ENCODE measurements around the gene MS4A1.
"Not testable (repeated sequence)": the region's sequence is repeated elsewhere in the genome, so short reads cannot be mapped to it uniquely, and the experiment has no call there.

MS4A1 gene

DNA sequence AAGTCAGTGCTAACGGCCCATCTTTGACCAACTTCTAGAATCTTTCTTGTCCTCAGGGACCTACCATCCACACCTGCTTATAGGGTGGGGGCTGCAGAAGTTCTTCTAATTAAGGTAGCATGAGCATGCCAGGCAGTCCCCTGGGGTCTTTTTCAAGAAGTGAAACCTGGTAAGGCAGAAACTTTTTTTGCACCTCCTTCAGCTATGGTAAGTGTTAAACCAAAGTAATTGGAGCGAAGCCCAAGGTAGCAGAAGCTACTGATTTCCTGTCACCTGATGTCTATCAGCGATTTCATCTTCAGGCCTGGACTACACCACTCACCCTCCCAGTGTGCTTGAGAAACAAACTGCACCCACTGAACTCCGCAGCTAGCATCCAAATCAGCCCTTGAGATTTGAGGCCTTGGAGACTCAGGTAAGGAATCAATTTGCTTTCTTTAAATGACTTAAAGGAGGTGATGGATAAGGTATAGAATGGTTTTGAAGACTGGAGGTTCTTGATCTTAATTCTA, at the start of gene MS4A1:
Gene MS4A1, plus strand, starts transcription at position 317 of the 512 bp plus-strand sequence. CDS start 6,528 bp downstream, outside the sequence.
- no peak for DNase-seq

DNA sequence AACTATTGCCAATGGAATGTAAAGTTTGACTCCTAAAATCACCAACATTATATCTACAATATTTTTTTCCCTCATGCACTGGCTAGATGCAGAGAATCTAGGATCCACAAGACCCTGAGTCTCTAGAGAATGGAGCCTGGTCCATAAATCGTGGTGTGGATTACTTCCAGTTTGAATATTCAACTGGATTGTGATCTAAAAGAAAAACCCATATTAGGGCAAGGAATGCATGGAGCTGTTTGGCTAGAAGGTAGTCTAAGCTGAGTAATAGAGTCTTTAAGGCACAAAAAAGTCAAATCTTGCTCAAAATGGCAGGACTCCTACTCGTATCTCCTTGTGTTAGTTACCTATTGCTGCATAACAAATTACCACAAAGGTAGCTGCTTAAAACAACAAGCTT, 35.6 kb upstream of the MS4A1 start:
- DNase-seq = no peak

DNA sequence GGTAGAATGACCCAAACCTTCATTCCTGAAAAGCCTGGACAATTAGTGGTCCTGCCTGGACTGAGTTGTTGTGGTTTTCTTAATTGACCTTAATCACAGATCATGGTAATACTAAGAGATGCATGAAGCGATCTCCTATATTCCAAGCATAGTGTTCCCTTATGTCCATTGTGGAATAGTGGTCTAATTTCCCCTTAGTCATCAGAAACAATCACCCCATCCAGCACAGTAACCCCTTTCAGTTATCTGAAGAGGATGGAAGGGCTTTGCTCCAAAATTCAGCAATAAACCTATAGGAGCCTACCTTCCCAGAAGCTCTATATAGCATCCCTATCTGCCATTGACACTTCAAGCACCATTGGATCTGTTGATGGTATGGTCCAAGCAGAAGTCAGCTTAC, 33.0 kb upstream of the MS4A1 start:
- DNase-seq = no peak

DNA sequence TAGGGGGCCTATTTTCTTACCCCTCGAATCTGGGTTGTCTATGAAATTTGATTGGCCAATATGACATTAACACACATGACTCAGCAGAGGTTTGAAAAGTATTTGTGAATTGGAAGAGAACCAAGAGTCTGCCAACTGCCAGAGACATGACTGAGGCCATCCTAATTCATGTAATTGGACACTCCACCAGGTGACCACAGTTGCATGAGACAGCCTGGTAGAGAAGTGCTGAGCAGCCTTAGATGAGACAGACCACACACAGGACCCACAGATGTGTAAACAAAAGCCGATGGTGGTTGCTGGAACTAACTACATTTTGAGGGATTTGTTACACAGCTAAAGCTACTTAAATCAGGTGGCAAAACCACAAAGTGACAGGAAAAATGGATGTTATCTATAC, 27.1 kb upstream of the MS4A1 start:
- no peak for DNase-seq

DNA sequence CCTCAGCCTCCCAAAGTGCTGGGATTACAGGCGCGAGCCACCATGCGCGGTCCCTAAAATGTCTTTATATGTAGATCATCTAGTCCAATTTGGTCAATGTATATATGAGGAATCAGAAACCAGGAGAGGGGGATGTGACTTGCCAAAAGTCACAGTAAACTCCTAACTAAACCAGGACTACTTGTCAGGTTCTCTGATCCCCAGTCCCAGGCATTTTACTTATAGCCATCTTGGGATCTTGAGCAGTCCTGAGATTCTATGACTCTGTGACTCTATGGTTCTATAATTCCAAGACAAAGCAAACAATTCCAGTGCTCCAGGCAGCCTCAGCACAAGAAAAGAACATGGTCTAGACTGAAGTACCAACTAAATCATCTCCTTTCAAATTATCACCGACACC, 26.4 kb upstream of the MS4A1 start, which contains the start of gene MS4A5:
Gene MS4A5, plus strand, starts transcription at position 301 of the 400 bp plus-strand sequence. CDS start 103 bp downstream, outside the sequence.
- no peak for DNase-seq

DNA sequence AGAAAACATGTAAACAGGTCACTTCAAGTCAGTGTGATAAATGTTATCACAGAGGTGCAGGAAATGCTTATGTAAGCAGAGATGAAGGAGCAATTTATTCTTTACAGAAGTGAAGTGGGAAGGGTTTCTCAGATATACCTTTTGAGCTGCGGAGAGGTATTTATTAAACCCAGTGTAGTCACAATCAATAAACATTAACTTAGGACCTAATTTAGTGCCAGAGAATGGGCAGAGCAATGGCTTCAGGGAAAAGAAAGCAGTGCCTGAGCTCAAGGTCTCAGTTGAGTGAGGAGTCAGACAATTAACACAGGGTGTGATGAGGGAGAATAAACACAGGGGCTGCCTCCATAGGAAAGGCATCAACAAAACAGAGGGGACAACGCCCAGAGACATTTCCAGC, 24.4 kb upstream of the MS4A1 start:
- no peak for DNase-seq

DNA sequence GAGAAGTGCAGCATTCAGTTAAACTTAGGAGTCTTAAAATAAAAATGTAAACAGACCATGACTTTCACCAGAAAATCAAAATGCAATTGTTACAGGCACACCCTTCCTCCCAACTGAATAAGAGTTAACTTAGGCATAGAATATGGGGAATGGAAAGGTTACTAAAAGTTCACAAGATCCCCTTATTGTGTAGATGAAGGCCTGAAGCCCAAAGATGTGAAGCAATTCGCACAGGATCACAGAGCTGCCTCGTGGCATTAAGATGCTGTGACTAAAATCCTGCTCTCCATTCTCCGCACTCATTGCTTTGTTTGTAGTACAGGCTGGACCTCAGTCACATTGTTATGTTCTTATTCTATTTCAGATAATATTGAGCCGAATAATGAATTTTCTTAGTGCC, 22.2 kb upstream of the MS4A1 start:
- no peak for DNase-seq

DNA sequence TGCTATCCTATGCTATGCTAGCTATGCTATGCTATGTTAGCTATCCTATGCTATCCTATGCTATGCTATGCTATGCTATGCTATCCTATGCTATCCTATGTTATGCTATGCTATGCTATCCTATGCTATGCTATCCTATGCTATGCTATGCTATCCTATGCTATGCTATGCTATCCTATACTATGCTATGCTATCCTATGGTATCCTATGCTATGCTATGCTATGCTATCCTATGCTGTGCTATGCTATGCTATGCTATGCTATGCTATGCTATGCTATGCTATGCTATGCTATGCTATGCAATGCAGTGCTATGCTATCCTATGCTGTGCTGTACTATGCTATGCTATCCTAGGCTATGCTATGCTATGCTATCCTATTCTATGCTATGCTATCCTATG, 8.6 kb upstream of the MS4A1 start:
- no peak for DNase-seq

DNA sequence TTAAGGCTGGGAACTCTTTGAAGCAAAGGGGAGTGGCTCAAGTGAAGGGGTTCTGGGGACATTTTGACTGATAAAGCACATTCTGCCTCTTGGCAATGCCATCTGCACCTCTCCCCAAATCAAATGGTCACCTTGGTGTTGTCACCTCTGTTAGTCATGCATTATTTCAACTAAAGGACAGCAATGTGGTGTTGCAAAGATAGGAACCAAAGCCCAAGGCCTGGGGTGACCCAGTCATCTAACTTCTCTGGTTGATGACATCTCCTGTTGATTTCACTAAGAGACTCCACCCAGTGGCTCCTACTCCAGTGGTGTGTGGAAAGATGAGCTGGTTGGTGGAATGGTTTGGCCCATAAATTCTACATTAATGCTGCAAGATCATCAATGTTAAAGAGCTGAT, 7.8 kb upstream of the MS4A1 start:
- DNase-seq = no peak

DNA sequence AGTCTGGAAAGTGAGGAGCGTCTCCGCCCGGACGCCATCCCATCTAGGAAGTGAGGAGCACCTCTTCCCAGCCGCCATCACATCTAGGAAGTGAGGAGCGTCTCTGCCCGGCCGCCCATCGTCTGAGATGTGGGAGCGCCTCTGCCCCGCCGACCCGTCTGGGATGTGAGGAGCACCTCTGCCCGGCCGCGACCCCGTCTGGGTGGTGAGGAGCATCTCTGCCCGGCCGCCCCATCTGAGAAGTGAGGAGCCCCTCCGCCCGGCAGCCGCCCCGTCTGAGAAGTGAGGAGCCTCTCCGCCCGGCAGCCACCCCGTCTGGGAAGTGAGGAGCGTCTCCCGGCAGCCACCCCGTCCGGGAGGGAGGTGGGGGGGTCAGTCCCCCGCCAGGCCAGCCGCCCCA, 4.5 kb upstream of the MS4A1 start:
- DNase-seq = not testable (repeated sequence)

DNA sequence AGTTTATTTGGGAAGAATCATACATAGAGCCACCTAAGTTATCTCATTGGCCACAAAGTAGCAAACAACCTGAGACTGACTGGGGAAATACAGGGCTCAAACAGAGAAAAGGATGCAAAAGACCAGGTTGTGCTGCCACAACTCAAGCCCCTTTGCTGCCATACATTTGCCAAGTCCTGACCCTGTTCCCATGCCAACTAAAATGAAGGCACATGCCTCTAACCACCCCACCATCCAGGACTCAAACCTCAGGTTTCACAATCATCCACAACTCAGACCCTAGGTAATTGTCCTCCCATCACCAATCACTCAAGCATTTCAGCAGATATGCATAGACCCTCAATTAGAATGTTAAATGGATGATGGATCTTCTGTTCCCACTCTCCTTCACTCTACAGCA, 1.4 kb upstream of the MS4A1 start:
- no peak for DNase-seq

DNA sequence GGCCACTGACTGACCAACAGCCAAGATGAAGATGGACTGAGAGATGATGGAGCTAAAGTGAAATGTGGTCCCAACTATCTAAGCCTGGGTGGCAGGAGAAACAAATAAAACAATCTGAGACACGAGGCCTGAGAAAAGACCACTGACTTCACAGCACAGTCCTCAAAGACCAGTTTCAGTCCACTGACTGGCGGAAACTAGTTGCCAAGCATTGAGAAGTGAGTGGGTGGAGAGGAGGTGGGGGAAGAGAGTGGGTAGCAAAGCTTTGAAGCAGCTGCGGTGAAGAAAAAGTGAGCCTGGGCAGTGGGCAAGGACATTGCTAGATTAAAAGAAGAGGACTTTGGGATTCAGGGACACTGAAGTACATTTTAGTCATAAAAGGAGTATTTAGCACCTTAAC, 1.9 kb downstream of the MS4A1 start:
- no peak for DNase-seq

DNA sequence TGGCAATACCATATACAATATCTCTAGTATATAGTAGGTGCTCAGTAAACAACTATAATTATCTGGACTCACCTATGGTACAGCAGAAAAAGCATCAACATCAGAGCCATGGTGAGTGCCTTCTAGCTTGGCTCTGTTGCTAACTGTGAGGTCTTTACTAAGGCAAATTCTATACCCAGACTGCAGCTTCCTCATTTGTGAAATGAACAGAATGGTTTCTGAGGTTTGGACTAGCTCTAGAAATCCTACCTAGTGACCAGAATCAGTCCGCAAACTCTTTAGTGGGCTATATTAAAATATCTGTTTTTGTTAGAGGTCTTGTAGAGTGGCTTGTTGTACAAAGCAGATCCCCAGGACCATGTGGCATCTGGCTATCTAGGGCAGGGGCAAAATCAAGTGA, 3.7 kb downstream of the MS4A1 start:
- DNase-seq = no peak

DNA sequence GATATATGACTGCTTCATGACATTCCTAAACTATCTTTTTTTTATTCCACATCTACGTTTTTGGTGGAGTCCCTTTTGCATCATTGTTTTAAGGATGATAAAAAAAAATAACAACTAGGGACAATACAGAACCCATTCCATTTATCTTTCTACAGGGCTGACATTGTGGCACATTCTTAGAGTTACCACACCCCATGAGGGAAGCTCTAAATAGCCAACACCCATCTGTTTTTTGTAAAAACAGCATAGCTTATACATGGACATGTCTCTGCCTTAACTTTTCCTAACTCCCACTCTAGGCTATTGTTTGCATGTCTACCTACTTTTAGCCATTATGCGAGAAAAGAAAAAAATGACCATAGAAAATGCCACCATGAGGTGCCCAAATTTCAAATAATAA, 13.2 kb downstream of the MS4A1 start:
- DNase-seq = no peak

DNA sequence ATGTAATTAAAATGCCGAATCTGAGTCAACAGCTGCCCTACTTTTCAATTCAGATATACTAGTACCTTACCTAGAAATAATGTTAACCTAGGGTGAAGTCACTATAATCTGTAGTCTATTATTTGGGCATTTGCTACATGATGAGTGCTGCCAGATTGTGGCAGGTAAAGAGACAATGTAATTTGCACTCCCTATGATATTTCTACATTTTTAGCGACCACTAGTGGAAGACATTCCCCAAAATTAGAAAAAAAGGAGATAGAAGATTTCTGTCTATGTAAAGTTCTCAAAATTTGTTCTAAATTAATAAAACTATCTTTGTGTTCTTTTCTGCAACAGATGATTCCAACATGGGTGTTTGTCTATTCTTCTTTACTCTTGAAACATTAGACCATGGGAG, 14.1 kb downstream of the MS4A1 start:
- DNase-seq = no peak

DNA sequence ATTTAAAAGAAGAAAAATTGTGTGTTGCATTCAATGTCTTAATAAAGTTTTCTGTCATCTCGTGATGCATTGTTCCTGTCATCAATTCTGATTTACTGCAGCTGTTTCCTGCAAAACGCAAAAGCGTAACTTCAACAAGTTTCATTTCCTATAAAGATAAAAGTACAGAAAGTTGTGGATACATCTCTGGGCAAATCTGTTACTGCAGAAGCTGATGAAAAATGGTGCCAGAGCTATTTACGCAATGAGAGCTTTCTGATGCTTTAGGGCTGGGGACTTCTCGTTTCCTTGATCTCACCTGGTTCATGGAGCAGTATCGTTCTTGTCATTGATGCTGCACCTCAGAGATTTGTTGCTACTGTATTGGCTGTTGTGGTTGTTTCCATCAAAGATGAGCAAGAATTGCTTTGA, 21.4 kb downstream of the MS4A1 start:
- no peak for DNase-seq

DNA sequence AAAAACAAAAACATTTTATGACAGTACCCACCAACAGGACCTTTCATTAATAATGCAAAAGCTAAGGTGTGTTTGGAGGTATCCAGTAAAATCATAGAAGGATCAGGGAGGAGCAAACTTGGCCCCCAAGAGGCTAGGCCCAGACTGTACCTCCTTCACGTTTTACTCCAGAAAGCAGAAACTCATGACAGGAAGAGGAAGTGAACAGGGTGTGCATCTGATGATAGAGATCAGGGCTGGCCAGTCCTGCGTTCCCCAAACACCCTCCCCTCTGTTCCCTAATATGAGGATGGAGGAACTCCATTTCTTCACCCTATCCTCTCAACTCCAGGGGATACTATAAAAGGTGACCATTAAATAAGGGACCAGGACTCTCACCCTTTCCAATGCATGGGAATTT, 26.7 kb downstream of the MS4A1 start:
- no peak for DNase-seq

DNA sequence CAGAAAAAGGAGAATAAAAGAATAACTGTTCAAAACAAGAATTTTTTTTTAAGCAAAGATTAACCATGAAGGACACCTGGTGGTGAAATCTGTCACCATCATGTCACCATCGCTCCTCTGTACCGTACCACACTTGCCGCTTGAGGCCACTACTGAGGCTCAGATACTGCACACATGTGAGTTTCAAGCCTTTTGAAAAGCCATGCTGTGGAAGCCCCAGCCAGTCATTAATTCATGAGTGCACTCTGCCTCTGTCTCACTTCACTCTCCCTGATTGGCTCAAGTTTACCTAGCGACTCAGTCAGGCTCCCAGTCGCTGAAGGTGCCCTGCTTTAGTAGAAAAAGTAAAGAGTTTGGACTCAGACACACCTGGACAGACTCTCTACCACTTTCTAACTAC, 30.3 kb downstream of the MS4A1 start:
- peak; percentile 3 for DNase-seq

DNA sequence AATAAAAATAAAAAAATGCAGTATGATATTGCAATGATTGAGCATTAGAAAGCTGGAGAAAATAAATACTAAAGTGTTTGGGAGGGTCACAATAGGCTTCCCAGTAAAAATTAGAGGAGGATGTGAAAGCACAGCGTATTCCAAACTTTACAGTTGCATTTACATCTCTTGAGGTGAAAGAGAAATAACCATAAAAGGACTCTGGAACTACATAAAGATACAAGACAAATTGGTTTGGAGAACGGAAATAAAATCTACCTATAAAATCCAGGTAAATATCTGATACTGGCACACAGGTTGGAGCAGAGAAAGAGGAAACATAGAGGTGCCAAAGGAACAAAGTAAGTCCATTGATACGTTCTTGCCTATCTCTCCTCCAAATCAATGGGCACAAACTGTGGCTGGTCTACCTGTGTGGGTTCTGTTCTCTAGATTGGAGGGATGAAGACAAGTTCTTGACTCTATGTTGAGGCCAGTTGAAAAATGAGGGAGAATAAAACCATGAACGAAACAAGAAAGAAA, 36.9 kb downstream of the MS4A1 start, which contains the start of gene MS4A12:
Gene MS4A12, plus strand, starts transcription at position 291 of the 522 bp plus-strand sequence. CDS start 4,541 bp downstream, outside the sequence.
- DNase-seq = no peak

DNA sequence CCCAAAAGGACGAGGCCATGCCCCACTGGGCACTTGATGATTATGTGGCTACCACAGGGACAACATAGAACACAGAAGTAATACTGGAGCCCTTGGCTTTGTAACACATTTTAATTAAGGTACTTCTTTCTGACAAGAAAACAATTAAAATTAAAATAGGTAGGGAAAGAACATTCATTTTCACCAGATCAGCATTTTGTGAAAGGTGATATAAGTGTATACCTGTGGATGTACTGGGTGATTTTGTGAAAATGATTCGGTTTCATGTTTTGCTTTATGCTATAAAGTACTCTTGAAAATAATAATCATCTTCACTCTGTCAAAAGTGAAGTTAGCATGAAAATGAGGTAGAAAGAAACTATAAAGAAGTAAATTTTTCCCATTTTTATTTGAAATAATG, 37.8 kb downstream of the MS4A1 start:
- DNase-seq = no peak

DNA sequence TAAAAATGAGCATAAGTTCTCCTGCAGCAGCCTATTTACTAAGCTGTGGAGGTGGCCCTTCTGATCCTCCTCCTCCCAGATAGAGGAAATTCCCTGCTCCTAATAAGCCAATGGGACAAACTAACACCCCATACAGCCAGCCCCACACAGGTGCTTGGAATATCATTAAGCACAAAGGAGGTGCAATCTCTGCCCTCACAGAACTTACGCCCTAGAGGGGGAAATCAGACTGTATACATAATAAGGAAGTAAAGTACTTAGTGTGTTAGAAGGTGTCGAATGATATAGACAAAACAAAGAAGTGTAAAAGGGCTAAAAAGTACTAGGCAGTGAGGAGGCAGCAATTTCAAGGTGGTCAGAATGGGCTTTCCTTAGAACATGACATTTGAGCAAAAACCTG, 42.8 kb downstream of the MS4A1 start:
- no peak for DNase-seq

DNA sequence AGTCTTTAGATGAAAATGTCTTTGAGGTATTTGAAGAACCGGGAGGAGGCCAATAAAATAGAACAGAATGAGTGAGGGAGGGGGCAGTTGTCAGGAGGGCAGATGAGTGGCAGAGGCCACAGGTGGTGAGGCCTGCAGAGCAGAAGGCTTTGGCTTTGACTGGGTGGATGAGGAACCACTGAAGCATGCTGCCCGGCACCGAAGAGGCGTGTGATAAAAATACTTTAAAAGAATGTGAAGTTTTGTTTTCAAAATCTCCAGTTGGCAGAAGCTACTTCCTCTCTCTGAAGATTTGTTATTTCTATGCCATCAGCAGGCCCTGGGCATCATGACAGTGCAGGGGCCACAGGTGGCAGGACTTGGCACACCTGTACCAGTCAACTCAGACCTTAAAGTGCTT, 43.2 kb downstream of the MS4A1 start:
- DNase-seq = no peak

DNA sequence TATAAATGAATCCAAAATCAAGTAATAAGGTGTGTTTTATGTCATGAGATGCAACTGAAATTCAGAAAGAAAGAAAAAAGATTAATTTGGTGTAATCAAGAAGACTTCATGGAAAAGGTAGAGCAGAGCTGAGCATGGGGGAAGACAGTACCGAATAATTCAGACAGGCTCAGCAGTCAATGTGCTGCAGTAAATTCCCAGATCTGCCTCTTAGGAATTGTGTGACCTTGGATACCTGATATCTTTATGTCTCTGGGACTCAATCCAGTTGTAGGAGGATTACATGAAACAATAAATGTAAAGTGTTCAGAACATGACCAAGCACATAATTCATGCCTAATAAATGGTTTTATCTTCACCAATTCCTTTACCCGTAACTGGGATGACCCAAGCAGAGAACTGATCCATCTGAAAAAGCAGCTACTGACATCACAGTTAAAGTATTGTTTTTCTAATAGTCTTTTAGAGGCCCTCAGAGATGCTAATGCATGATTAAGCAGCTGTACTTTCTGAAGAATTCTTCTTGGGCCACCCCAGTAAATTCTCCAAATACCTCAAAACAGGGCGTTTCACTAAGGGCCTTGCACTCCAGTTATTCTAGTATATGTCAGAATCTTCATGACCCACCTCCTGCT, 44.7 kb downstream of the MS4A1 start:
- no peak for DNase-seq

DNA sequence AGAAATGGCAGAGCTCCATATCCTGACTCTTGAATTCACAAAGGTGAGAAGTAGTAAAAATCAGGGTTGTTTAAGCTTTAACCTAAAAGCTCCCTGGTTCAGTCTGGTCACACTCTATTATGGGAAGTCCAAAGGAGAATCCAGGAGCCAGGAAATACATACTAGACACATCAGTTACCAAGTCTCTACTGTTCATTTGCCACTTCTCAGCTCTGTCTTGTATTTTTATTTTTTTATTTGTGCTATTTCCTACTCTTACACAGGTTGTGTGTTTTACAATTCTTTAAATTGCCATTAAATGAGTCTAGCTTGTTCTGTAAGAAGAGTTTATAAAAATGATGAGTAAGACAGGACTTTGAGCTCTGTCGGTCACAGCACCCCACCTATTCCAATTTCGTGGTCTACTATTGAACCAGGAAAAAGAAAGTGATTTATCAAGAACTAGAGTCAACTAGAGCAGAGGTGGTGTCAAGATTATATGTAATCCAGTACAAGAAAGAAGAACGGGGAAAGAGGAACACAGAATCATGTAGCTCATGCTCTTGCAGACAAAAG, 46.7 kb downstream of the MS4A1 start:
- no peak for DNase-seq
